A549 (cell line): ENCODE results near the gene ZC3H18. TPM values are rescaled to one million over a fixed set of nuclear protein-coding genes. Genes with fewer than 3 reads are reported as not detected.

Experiments
- ATAC-seq, 2 experiments: fragments of 200-7000 bp in 1 of 2; fragments of >200 bp in 1 of 2; cut with Nextera tagmentation in 1 of 2; cut with Tn5 transposase in 1 of 2; 3 replicates each; pipeline versions ENCODE4 v1.8.0 to v1.9.1; 2018 to 2020; ENCODE audit warnings: mild to moderate bottlenecking in 1 of 2, moderate library complexity in 1 of 2
- CTCF ChIA-PET: fragments of 300-600 bp; sonication (Branson Sonifier 250); formaldehyde crosslinking; extraction: SDS; loops from one replicate; lab custom pipeline; 2021; ENCODE audit warnings: antibody characterized with exemption, inconsistent platforms; lab: Yijun Ruan, JAX
- POLR2A ChIA-PET: fragments of 350-600 bp; formaldehyde crosslinking; extraction: SDS; loops from one replicate; lab custom pipeline; 2021; ENCODE audit warnings: antibody characterized with exemption, inconsistent platforms; lab: Yijun Ruan, JAX
- DNase-seq, 2 experiments: peaks; one replicate each; pipeline versions ENCODE4 v3.0.0 to v3.0.0-alpha.2; 2011 to 2016; ENCODE audit warnings: low read depth in 1 of 2, low spot score in 1 of 2
- FAIRE-seq: peaks from 2 replicates; lab custom pipeline; 2011; peaks lifted over from hg19 to GRCh38; lab: Jason Lieb, UNC
- H3K27ac ChIP-seq, 2 experiments: fragments of >200 bp; sonication (Bioruptor Twin); formaldehyde crosslinking; 3 replicates each; pipeline ENCODE4 v1.5.1; 2016 to 2017
- H3K4me1 ChIP-seq: fragments of >200 bp; sonication (Bioruptor Twin); formaldehyde crosslinking; 3 replicates; pipeline ENCODE4 v1.6.1; 2016
- H3K4me2 ChIP-seq: fragments of >200 bp; sonication (Bioruptor Twin); formaldehyde crosslinking; 3 replicates; pipeline ENCODE4 v1.6.1; 2016
- H3K4me3 ChIP-seq: fragments of >200 bp; sonication (Bioruptor Twin); formaldehyde crosslinking; 3 replicates; pipeline ENCODE4 v1.5.1; 2016
- H3K9me3 ChIP-seq: fragments of >200 bp; sonication (Bioruptor Twin); formaldehyde crosslinking; 3 replicates; pipeline ENCODE4 v1.6.1; 2016
- CHD2 ChIP-seq: fragments of 150-350 bp; IDR thresholded peaks from 2 replicates; pipeline ENCODE4 v1.6.1; 2014; ENCODE audit warnings: low read length; ENCODE audit not compliant: partially characterized antibody
- CTCF ChIP-seq: fragments of >200 bp; sonication (Bioruptor Twin); formaldehyde crosslinking; IDR thresholded peaks from 3 replicates; pipeline ENCODE4 v1.5.1; 2016
- EHMT2 ChIP-seq: fragments of 200-600 bp; sonication (generic); IDR thresholded peaks from 2 replicates; pipeline ENCODE4 v1.6.1; 2016; ENCODE audit warnings: antibody characterized with exemption, low read depth, mild to moderate bottlenecking, moderate library complexity
- GATA3 ChIP-seq: IDR thresholded peaks from 2 replicates; pipeline ENCODE4 v1.6.1; 2012; ENCODE audit warnings: borderline replicate concordance
- HDAC2 ChIP-seq: fragments of 200-600 bp; sonication (generic); IDR thresholded peaks from 2 replicates; pipeline ENCODE4 v1.6.1; 2016
- JUNB ChIP-seq: fragments of >200 bp; sonication (Bioruptor Twin); formaldehyde crosslinking; IDR thresholded peaks from 2 replicates; pipeline ENCODE4 v1.6.1; 2016
- KDM1A ChIP-seq: fragments of 200-600 bp; sonication (generic); IDR thresholded peaks from 2 replicates; pipeline ENCODE4 v1.6.1; 2016; ENCODE audit warnings: low read depth, mild to moderate bottlenecking
- MAZ ChIP-seq: fragments of 150-350 bp; IDR thresholded peaks from 2 replicates; pipeline ENCODE4 v1.6.1; 2014; ENCODE audit warnings: antibody characterized with exemption, low read depth, low read length, borderline replicate concordance
- NR3C1 ChIP-seq: fragments of >200 bp; sonication (Bioruptor Twin); formaldehyde crosslinking; IDR thresholded peaks from 3 replicates; pipeline ENCODE4 v1.6.1; 2017
- POLR2AphosphoS2 ChIP-seq: conservative IDR thresholded peaks from 2 replicates; pipeline ENCODE4 v1.6.1; 2012; ENCODE audit warnings: low read length, improper control_type of control experiment, inconsistent platforms
- RFX5 ChIP-seq: fragments of 450-650 bp; IDR thresholded peaks from 2 replicates; pipeline ENCODE4 v1.7.1; 2014; ENCODE audit warnings: antibody characterized with exemption, mild to moderate bottlenecking, moderate library complexity
- SMC3 ChIP-seq: fragments of >200 bp; sonication (Bioruptor Twin); formaldehyde crosslinking; IDR thresholded peaks from 3 replicates; pipeline ENCODE4 v1.6.1; 2018; ENCODE audit warnings: inconsistent platforms
- SREBF2 ChIP-seq: fragments of 450-650 bp; IDR thresholded peaks from 2 replicates; pipeline ENCODE4 v1.6.1; 2014; ENCODE audit warnings: mild to moderate bottlenecking, moderate library complexity
- TFCP2L1 ChIP-seq: fragments of 250-450 bp; sonication (Bioruptor Pico); IDR thresholded peaks from 2 replicates; pipeline ENCODE4 v1.5.0; 2021; ENCODE audit warnings: mild to moderate bottlenecking
- ZC3H11A ChIP-seq: fragments of 450-650 bp; IDR thresholded peaks from 2 replicates; pipeline ENCODE4 v1.6.1; 2014; ENCODE audit warnings: antibody characterized with exemption, mild to moderate bottlenecking
- ZNF302 ChIP-seq: fragments of 250-450 bp; sonication (Bioruptor Pico); IDR thresholded peaks from 2 replicates; pipeline ENCODE4 v1.9.0; 2021; ENCODE audit warnings: inconsistent platforms, mild to moderate bottlenecking, moderate library complexity
- WGBS: methylation state at CpG from one replicate; pipeline ENCODE4 v1.1.6; 2017; ENCODE audit errors: missing lambda C conversion rate; 5-methylcytosine and 5-hydroxymethylcytosine counted together
- polyA plus RNA-seq, 4 experiments: library from polyadenylated mRNA; depleted of rRNA in 3 of 4; stranded (reverse); fragments of >200 nt; fragmentation: RNase III in 1 of 4; extraction: RNeasy Plus Mini Kit Qiagen cat#74134 plus additional on column Dnase treatment in 1 of 4; gene quantifications; 2 replicates in 3 of 4; 3 replicates in 1 of 4; pipeline ENCODE4 v1.2.3, GENCODE V29; 2011 to 2017
- TF ChIP-seq, protein P1 (sequence below): fragments of 250-450 bp; sonication (Bioruptor Pico); IDR thresholded peaks from 2 replicates; pipeline ENCODE4 v1.5.0; 2020; ENCODE audit warnings: low read depth, mild to moderate bottlenecking, moderate library complexity
- TF ChIP-seq, protein P2 (sequence below): IDR thresholded peaks from 2 replicates; pipeline ENCODE4 v1.6.1; 2012
- TF ChIP-seq, protein P3 (sequence below): IDR thresholded peaks from 2 replicates; pipeline ENCODE4 v1.6.1; 2012; ENCODE audit warnings: low read depth, borderline replicate concordance
- TF ChIP-seq, protein P4 (sequence below): IDR thresholded peaks from 2 replicates; pipeline ENCODE4 v1.6.1; 2012

The ZC3H18 gene
- polyA plus RNA-seq, 2 of the 4 experiments (the other 2 are of a cell fraction) = 21.1 to 48.2 TPM

GRCh38 chr16:88524973-88525662 lies 45.1 kb upstream of the ZC3H18 start (continued):
- TF ChIP-seq, protein P1, sequence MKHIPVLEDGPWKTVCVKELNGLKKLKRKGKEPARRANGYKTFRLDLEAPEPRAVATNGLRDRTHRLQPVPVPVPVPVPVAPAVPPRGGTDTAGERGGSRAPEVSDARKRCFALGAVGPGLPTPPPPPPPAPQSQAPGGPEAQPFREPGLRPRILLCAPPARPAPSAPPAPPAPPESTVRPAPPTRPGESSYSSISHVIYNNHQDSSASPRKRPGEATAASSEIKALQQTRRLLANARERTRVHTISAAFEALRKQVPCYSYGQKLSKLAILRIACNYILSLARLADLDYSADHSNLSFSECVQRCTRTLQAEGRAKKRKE = no peak
- no peak for TF ChIP-seq GATA3
- TF ChIP-seq, protein P2, sequence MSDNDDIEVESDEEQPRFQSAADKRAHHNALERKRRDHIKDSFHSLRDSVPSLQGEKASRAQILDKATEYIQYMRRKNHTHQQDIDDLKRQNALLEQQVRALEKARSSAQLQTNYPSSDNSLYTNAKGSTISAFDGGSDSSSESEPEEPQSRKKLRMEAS = no peak

- Histone ChIP-seq H3K4me3 (no peak overlapping the region), H3K27ac (no peak overlapping the region), H3K4me2 (no peak overlapping the region), H3K9me3 (no peaks in the 10 kb centered on the region), H3K4me1 (peaks cover 4% of the 10 kb centered on the region; the same call in 1 of the 3 replicates)
- no peak for FAIRE-seq
- DNase-seq = no peak
- no peak for ATAC-seq
- ChIA-PET CTCF (interaction anchor here (1.2 kb wide), 1 partner anchor 82 kb away, joined by 3 read pairs; no protein-coding TSS in a partner anchor), POLR2A (interaction anchor here (1.4 kb wide), 1 partner anchor 73 kb away, joined by 5 read pairs; the partner anchor contains the start of gene ZFPM1)
- WGBS = 79% methylated on average over 17 of the region's 17 CpGs
- TF ChIP-seq SMC3 = no peak
- no peak for TF ChIP-seq CHD2
- TF ChIP-seq JUNB = no peak
- no peak for TF ChIP-seq TFCP2L1 (CRISPR knock-in tag)
- TF ChIP-seq KDM1A = no peak
- no peak for TF ChIP-seq NR3C1
- no peak for TF ChIP-seq POLR2AphosphoS2
- TF ChIP-seq SREBF2 = no peak
- TF ChIP-seq MAZ = no peak
- TF ChIP-seq, protein P3, sequence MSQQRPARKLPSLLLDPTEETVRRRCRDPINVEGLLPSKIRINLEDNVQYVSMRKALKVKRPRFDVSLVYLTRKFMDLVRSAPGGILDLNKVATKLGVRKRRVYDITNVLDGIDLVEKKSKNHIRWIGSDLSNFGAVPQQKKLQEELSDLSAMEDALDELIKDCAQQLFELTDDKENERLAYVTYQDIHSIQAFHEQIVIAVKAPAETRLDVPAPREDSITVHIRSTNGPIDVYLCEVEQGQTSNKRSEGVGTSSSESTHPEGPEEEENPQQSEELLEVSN = no peak
- no peak for TF ChIP-seq CTCF
- TF ChIP-seq, protein P2 = no peak
- TF ChIP-seq ZC3H11A = no peak
- no peak for TF ChIP-seq EHMT2
- TF ChIP-seq HDAC2 = no peak
- no peak for TF ChIP-seq RFX5
- no peak for TF ChIP-seq ZNF302 (CRISPR knock-in tag)
These were observed 44.6 kb upstream of the ZC3H18 start for GRCh38 chr16:88525663-88525990.

DNA sequence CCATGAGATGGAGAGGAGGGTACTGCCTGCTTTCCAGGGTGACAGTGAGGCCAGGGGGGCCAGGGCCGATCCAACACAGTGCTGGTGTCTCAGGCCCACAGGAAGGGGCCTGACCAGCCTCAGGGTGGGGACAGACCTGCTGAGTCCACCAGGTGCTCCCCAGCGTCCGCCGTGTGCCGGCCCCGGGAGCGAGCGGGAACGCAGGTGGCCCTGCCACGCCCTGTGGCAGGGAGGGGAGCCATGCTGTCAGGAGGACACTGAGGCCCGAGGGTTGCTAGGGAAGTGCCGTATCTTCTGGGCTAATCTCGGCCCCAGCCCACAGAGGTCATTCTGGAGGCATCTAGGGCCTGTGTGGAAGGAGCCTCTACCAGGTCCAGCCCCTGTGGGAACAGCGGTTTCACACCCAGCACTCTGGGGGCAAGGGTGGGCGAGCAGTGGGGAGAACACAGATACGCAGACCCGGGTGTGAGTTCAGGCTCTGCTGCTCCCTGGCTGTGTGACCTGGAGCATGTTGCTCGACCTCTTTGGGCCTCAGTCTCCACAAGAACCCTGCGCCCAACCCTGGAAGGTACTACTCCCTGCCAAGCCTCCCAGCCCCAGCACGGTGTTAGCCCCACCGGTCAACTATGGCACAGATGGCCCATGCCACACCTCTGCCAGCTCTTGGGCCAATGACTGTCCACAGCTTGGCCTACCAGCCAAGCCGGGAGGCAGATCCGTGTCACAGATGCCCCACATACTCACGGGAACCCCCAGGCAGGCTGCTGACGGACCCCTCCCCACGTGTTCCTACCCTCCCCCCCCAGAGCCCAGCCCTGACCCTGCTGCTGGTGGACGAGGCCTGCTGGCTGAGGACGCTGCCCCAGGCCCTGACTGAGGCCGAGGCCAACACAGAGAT lies 43.9 kb upstream of the ZC3H18 start:
- Histone ChIP-seq H3K27ac (peak overlapping the region in 1 of 2 experiments; percentile 76; a peak in 2 of 6 replicates), H3K4me1 (peaks cover 4% of the 10 kb centered on the region; the same call in 1 of the 3 replicates), H3K4me3 (no peak overlapping the region), H3K9me3 (no peaks in the 10 kb centered on the region), H3K4me2 (no peak overlapping the region)
- CTCF ChIA-PET = interaction anchor here (0.6 to 1.2 kb wide), 3 partner anchors 16 to 83 kb away, joined by 3 read pairs; no protein-coding TSS in a partner anchor
- no peak for TF ChIP-seq MAZ
- TF ChIP-seq, protein P4, sequence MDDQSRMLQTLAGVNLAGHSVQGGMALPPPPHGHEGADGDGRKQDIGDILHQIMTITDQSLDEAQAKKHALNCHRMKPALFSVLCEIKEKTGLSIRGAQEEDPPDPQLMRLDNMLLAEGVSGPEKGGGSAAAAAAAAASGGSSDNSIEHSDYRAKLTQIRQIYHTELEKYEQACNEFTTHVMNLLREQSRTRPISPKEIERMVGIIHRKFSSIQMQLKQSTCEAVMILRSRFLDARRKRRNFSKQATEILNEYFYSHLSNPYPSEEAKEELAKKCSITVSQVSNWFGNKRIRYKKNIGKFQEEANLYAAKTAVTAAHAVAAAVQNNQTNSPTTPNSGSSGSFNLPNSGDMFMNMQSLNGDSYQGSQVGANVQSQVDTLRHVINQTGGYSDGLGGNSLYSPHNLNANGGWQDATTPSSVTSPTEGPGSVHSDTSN = 0 out of 2 replicates have a peak, but pooled peaks have one; percentile 25
- POLR2A ChIA-PET = no interaction called here
- no peak for ATAC-seq
- no peak for DNase-seq
- 85% methylated on average over 19 of the region's 29 CpGs for WGBS
- no peak for FAIRE-seq
